G401.6 (cell line): ENCODE results near the gene APLP1.
"Not testable (repeated sequence)": the region's sequence is repeated elsewhere in the genome, so short reads cannot be mapped to it uniquely, and the experiment has no call there.

Source experiments
- FAIRE-seq: peaks from 2 replicates; lab custom pipeline; 2012; peaks lifted over from hg19 to GRCh38; lab: Jason Lieb, UNC

The APLP1 gene

DNA sequence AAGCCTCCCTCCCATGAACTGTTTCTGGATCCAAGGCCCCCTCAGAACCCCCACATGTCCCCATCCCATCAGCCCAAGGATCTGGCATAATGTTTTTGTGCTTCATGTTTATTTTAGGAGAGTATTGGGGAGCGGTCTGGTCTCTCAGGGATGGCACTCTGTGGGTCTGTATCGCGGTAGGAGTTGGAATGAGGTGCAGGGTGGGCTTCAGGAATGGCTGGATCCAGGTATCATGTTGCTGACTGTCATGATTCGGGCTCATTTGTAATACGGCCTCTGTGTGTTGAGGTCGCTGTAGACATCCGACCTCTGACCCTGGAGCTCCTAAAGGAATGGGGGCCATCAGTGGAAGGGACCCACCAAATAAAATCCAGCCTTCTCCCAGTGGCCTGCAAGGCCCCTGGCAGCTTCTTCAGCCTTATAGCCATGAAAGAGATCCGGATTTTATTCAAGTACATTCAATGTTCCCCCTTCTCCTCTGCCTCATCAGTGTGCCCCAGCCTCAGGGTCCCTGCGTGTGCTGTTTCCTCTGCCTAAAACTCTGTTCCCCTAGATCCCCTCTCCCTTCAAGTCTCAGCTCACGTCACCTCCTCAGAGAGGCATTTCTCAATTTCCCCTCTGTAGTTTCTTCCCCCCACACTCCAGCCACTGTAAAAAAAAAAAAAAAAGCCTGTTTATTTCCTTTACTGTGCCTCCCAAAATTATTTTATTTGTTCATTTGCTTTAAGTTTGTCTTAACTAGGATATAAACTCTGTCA lies 36.1 kb downstream of the APLP1 start:
- no peak for FAIRE-seq

DNA sequence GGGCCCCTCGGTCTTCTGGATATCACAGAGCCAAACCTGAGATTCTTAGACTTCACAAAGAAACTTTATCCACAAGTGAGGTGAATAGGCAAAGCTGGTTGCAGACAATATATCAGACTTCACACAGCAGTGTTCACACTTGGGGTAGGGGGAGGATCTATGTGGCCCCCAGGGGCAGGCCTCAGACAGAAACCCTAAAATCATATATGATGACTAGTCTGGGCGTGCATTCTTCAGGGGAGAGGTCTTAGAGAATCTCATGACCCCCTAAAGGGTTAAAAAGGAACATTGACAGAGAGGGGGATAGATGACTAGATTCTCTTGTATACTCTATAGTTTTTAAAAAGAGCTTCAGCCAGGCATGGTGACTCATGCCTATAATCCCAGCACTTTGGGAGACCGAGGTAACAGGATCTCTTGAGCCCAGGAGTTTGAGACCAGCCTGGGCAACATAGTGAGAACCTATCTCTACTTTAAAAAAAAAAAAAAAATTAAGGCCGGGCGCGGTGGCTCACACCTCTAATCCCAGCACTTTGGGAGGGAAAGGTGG lies 36.9 kb downstream of the APLP1 start:
- no peak for FAIRE-seq

GRCh38 chr19:35907377-35907745 lies 39.0 kb downstream of the APLP1 start:
- no peak for FAIRE-seq

DNA sequence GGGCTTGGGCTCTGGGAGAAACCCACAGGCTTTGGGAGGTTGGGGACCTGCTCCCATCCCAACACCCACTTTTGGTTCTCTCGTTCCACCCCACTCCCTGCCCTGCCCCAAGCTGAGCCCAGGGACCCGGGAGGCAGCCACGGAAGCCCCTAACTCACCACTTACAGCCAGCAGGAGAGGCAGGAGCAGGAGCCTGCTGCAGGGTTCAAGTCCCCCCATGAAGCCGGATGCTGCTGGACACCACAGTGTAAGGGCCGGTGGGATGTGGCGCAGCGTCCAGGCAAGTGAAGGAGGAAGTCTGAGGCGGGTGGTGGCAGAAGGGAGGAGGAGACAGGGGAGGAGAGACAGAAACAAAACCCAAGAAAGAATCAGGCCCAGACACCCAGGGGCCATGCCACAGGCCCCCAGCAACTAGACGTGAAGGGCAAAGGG lies 39.7 kb downstream of the APLP1 start, which contains the start of gene TYROBP:
Gene TYROBP, minus strand, starts transcription at position 286 of the 432 bp plus-strand sequence. Its CDS starts 67 bp downstream, at position 219.
- no peak for FAIRE-seq

DNA sequence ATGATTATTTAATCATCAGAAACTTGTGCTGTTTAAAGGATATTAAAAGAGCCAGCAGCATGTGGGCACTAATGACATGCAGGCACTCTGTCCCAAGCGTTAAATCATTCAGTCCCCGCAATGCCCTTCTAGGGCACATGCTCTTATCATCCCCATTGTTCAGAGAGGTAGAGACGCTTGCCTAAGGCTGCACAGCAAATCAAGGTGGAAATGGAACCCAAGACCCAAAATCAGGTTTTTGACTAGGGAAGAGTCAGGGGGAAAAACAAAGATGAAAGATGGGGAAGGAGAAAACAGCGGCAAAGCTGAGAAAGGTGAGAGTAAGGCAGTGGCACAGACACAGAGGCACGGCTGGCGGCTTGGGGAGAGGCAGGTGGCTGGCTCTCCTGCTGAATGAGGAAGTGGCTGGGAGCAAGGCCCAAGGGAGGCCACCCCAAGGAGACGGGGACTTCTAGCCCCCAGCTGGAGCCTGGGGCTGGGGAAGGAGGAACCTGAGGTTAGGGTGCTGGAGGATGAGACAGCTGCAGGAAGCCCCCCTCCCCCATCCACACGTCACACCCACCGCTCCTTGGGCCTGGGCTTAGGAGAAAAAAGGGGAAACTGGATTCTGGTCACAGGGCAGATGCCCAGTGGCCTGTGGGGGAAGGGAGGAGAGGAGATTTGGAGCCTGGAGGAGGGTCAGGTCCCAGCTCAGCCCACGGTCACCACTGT lies 40.8 kb downstream of the APLP1 start:
- no peak for FAIRE-seq

DNA sequence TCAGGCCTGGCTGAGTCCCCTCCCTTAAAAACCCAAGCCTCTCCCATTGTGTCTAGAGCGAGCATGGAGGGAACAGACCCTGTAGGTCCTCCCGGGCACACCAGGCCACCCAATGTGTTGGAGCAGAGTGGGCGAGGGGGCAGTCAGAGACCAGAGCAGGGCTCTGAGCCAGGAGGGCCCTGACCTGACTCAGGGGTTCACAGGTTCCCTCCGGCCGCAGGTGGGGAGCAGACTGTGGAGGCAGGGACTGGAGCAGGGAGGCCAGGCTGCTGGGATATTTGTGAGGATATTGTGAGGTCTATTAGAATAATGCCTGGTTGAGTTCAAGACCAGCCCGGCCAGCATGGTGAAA lies 41.3 kb downstream of the APLP1 start:
- no peak for FAIRE-seq

DNA sequence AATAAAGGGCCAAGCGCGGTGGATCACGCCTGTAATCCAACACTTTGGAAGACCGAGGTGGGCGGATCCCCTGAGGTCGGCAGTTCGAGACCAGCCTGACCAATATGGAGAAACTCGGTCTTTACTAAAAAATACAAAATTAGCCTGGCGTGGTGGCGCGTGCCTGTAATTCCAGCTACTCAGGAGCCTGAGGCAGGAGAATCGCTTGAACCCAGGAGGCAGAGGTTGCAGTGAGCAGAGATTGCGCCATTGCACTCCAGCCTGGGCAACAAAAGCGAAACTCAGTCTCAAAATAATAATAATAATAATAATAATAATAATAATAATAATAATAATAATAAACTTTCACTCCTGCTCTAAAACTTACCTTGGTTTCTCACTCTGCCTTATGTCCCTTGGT lies 42.0 kb downstream of the APLP1 start:
- not testable (repeated sequence) for FAIRE-seq

- no peak for FAIRE-seq
Measured at GRCh38 chr19:35911173-35911572, 42.8 kb downstream of the APLP1 start.

DNA sequence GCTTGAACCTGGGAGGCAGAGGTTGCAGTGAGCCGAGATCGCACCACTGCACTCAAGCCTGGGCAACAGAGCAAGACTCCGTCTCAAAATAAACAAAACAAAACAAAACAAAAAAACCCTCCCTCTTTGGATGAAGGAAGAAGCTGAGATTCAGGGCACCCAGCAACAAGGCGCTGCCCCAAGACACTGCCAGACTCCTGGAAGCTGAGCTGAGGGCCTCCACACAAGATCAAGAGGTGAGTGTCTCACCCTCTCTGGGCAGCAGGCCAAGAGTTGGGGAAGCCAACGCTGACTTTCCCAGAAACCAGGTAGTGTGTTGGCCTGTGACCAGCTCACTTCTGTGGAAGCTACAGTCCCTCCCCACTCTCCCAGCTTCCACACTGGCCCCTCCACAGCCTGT lies 43.4 kb downstream of the APLP1 start:
- no peak for FAIRE-seq

DNA sequence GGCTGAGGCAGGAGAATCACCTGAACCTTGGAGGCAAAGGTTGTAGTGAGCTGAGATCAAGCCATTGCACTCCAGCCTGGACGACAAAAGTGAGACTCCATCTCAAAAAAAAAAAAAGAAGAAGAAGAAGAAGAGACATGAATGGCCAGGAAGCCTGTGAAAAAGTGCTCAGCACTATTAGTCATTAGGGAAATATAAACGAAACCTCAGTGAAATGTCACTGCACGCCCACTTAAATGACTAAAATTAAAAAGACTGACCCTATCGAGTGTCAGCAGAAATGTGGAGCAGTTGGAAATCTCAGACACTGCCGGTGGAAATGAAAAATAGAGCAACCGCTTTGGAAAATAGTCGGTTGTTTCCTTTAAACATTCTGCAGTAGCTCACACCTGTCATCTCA lies 45.2 kb downstream of the APLP1 start:
- FAIRE-seq, result no peak

DNA sequence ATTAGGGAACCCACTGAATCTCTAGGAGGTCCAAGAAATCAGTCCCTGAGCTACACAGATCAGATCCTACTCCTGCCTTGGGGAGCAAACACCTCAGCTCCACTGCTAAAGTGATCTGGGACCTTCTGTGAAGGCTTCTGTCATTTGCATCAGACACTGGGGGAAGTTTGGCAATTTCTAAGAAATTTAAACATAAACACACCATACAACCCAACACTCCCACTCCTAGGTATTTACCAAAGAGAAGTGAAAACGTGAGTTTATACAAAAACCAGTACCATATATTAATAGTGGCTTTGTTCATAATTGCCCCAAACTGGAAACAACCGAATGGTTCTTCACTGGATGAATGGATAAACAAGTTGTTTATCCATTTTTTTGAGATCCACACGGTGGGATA lies 47.1 kb downstream of the APLP1 start:
- no peak for FAIRE-seq

DNA sequence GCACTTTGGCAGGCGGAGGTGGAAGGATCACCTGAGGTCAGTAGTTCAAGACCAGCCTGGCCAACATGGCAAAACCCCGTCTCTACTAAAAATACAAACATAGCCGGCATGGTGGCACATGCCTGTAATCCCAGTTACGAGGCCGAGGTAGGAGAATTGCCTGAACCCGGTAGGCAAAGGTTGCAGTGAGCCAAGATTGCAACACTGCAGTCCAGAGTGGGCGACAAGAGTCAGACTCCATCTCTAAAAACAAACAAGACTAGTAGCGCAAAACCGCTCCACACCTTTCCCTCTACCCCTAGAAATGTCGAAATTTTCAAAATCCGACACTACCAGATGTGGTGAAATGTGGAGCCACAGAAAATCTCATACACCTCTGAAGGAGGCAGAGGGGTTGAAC lies 50.9 kb downstream of the APLP1 start:
- FAIRE-seq, result no peak

GRCh38 chr19:35921012-35921411 lies 52.6 kb downstream of the APLP1 start:
- no peak for FAIRE-seq

DNA sequence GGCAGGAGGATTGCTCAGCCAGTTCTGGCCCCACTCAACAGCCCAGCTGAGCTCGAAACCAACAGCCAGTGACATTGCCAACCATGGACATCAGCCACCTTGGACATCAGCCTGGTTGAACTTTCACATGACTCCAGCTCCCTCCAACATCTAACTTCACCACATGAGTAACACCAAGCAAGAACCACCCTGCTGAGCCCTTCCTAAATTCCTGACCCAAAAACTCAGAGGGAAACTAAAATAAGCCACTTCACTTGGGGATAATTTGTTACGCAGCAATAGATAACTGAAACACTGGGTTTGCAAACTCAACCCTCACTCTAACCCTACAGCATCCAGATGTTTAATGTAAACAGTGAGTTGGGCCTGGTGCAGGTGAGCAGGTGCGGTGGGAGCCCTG lies 57.1 kb downstream of the APLP1 start:
- no peak for FAIRE-seq

DNA sequence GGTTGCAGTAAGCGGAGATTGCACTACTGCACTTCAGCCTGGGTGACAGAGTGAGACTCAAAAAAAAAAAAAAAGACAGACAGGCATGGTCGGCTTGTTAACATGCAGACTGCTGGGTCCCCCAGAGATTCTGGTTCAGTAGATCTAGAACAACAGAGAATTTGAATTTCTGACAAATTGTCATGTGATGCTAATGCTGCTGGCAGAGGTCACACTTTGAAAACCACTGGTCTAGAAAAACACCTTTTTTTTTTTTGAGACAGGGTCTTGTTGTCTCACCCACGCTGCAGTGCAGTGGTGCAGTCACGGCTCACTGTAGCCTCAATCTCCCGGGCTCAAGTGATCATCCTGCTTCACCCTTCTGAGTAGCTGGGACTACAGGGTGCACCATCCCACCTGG lies 60.1 kb downstream of the APLP1 start:
- no peak for FAIRE-seq
